Measurements from ENCODE around the gene CALD1. TPM values are rescaled to one million over a fixed set of nuclear protein-coding genes. Genes with fewer than 3 reads are reported as not detected.

CALD1 gene
- polyA plus RNA-seq, 2 of the 4 experiments (the other 2 are of a cell fraction) = 136 to 150 TPM

- ChIA-PET POLR2A (no interaction called here), CTCF (interaction anchor here (1.6 kb wide), 1 partner anchor 282 kb away, joined by 3 read pairs; no protein-coding TSS in a partner anchor)
- H3K4me3 ChIP-seq = no peak overlapping the region
- 89% methylated on average over 6 of the region's 6 CpGs for WGBS (ENCODE audit: missing lambda C conversion rate)
- peak overlapping the region; percentile 56 to 71; a peak in 5 of 6 replicates for H3K27ac ChIP-seq
- peaks cover 39% of the 10 kb centered on the region for H3K4me1 ChIP-seq
- TF ChIP-seq HDAC2 (IDR thresholded peaks at IDR 0.05) (no peak), ZC3H11A (IDR thresholded peaks at IDR 0.05) (no peak), PBX3 (IDR thresholded peaks at IDR 0.05) (no peak), ZFP36 (IDR thresholded peaks at IDR 0.05; ENCODE audit: borderline replicate concordance, partially characterized antibody) (no peak), RNF2 (IDR thresholded peaks at IDR 0.05; ENCODE audit: borderline replicate concordance, low read depth) (no peak), RCOR1 (IDR thresholded peaks at IDR 0.05; ENCODE audit: low read depth, low read length) (no peak), MAZ (IDR thresholded peaks at IDR 0.05; ENCODE audit: borderline replicate concordance, low read depth, low read length) (no peak)
- DNase-seq (ENCODE audit: low read depth in 1 of 2, low spot score in 1 of 2) (no peak), FAIRE-seq (no peak), ATAC-seq (no peak)
- peak overlapping the region; percentile 65 for H3K4me2 ChIP-seq
- no peaks in the 10 kb centered on the region for H3K9me3 ChIP-seq
Observed at GRCh38 chr7:134992626-134993179, 213.3 kb downstream of the CALD1 start.

GRCh38 chr7:134993877-134994456 lies 214.5 kb downstream of the CALD1 start:
- no peak for ATAC-seq
- Histone ChIP-seq H3K27ac (no peak overlapping the region), H3K4me1 (peaks cover 30% of the 10 kb centered on the region), H3K4me2 (no peak overlapping the region), H3K4me3 (no peak overlapping the region), H3K9me3 (no peaks in the 10 kb centered on the region)
- ChIA-PET CTCF (no interaction called here), POLR2A (no interaction called here)
- no peak for DNase-seq (ENCODE audit: low read depth in 1 of 2, low spot score in 1 of 2)
- TF ChIP-seq JUNB (IDR thresholded peaks at IDR 0.05) = no peak
- no peak for TF ChIP-seq GATA3 (IDR thresholded peaks at IDR 0.05; ENCODE audit: borderline replicate concordance)
- no peak for TF ChIP-seq SMC3 (IDR thresholded peaks at IDR 0.05)
- no peak for TF ChIP-seq FOXS1 (CRISPR knock-in tag; IDR thresholded peaks at IDR 0.05)
- TF ChIP-seq CHD2 (IDR thresholded peaks at IDR 0.05; ENCODE audit: low read length, partially characterized antibody) = no peak
- no peak for TF ChIP-seq HOXA7 (CRISPR knock-in tag; IDR thresholded peaks at IDR 0.05)
- TF ChIP-seq ZC3H11A (IDR thresholded peaks at IDR 0.05) = no peak
- TF ChIP-seq ZFP36 (IDR thresholded peaks at IDR 0.05; ENCODE audit: borderline replicate concordance, partially characterized antibody) = no peak
- no peak for TF ChIP-seq HOXB13 (CRISPR knock-in tag; IDR thresholded peaks at IDR 0.05; ENCODE audit: low read depth)
- TF ChIP-seq EP300 (IDR thresholded peaks at IDR 0.05) = no peak
- no peak for TF ChIP-seq BHLHE40 (IDR thresholded peaks at IDR 0.05; ENCODE audit: low read depth, low read length)
- no peak for TF ChIP-seq ELK1 (IDR thresholded peaks at IDR 0.05; ENCODE audit: low read depth, low read length)
- TF ChIP-seq MYC (IDR thresholded peaks at IDR 0.05; ENCODE audit: borderline replicate concordance, low read length) = no peak
- no peak for TF ChIP-seq MAFK (IDR thresholded peaks at IDR 0.05; ENCODE audit: partially characterized antibody)
- TF ChIP-seq HEYL (CRISPR knock-in tag; IDR thresholded peaks at IDR 0.05) = no peak
- FAIRE-seq = no peak
- 90% methylated on average over 2 of the region's 2 CpGs for WGBS (ENCODE audit: missing lambda C conversion rate)

- WGBS (ENCODE audit: missing lambda C conversion rate) = 79% methylated on average over 6 of the region's 6 CpGs
- Histone ChIP-seq H3K27ac (no peak overlapping the region), H3K9me3 (no peaks in the 10 kb centered on the region), H3K4me1 (peaks cover 25% of the 10 kb centered on the region), H3K4me3 (no peak overlapping the region), H3K4me2 (no peak overlapping the region)
- no peak for FAIRE-seq
- no peak for ATAC-seq
- TF ChIP-seq POLR2A (IDR thresholded peaks at IDR 0.05; ENCODE audit: low read length) (no peak), CBX2 (IDR thresholded peaks at IDR 0.05; ENCODE audit: borderline replicate concordance, low read depth) (no peak)
- no peak for DNase-seq (ENCODE audit: low read depth in 1 of 2, low spot score in 1 of 2)
- ChIA-PET CTCF (interaction anchor here (1.3 kb wide), 1 partner anchor 9 kb away, joined by 5 read pairs; the partner anchor contains the start of gene AGBL3), POLR2A (no interaction called here)
Observed at GRCh38 chr7:134995239-134996096, 216.0 kb downstream of the CALD1 start.

Data from A549 (cell line).